GM12875 (cell line): ENCODE data around the gene RORC.

Experiments
- H3K4me3 ChIP-seq: one replicate; pipeline ENCODE4 v1.5.1; 2011; ENCODE audit warnings: low read depth, low read length, control low read depth
- CTCF ChIP-seq: IDR thresholded peaks from 2 replicates; pipeline ENCODE4 v1.5.1; 2011; ENCODE audit warnings: low read depth, mild to moderate bottlenecking, control low read depth, inconsistent platforms, low read length, moderate library complexity, borderline replicate concordance; ENCODE audit not compliant: insufficient read depth

Gene RORC

GRCh38 chr1:151827853-151828252, 3.7 kb downstream of the RORC start:
- H3K4me3 ChIP-seq, result no peak overlapping the region

GRCh38 chr1:151825751-151826660, 5.6 kb downstream of the RORC start:
- no peak overlapping the region for H3K4me3 ChIP-seq
- no peak for TF ChIP-seq CTCF

More at GRCh38 chr1:151827853-151828252, 3.7 kb downstream of the RORC start:
- TF ChIP-seq CTCF, result no peak

DNA sequence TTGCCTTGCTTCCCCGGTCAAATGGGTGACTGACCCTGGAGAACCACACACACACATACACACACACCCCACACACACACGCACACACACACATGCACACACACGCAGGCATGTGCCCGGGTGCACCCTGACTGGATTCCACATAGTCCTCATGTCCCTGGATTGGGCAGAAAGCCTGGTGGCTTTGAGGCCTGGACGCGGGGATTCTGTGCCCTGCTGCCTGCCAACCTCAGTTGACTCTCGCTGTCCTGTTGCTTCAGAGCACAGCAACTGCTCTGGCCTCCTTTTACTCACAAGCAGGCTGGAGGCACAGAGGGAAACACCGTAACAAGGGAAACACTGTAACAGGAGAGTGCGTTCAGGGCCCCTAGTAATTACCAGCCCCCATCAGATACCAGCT, 6.4 kb downstream of the RORC start:
- H3K4me3 ChIP-seq, result no peak overlapping the region
- no peak for TF ChIP-seq CTCF

- TF ChIP-seq CTCF, result no peak
- H3K4me3 ChIP-seq, result no peak overlapping the region
Observed at GRCh38 chr1:151823175-151823574, 8.4 kb downstream of the RORC start.

GRCh38 chr1:151822404-151822803, 9.2 kb downstream of the RORC start:
- no peak for TF ChIP-seq CTCF
- no peak overlapping the region for H3K4me3 ChIP-seq

DNA sequence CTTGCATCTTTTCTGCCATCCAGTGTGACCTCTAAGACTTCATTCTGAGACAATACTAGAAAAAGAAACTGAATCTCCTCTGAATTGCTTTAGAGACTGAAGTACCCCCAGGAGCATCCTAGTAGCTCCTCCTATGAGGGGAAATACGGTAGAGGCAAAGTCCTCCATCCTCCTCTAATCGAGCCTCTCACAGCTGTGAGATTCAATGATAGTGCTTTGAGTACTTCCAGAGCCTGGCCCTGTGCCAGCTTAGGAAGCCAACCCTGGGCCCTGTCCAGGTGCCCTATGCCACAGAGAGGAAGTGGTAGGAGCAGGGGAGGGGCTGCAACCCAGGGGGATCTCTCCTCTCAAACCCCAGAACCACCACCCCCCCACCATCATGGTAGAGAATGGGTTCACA, 10.7 kb downstream of the RORC start:
- H3K4me3 ChIP-seq, result no peak overlapping the region
- no peak for TF ChIP-seq CTCF
